H9 (cell line): ENCODE data around the gene OAF. TPM values are rescaled to one million over a fixed set of nuclear protein-coding genes. Genes with fewer than 3 reads are reported as not detected.

Experiments
- DNase-seq: peaks from one replicate; pipeline ENCODE4 v3.0.0-alpha.2; 2017
- H2AFZ ChIP-seq: one replicate; pipeline ENCODE4 v1.6.1; 2013; ENCODE audit warnings: mild to moderate bottlenecking, low read length, control low read depth, moderate library complexity
- H2AK5ac ChIP-seq: 2 replicates; pipeline ENCODE4 v1.6.1; 2013; ENCODE audit warnings: low read length, control low read depth, mixed read lengths; ENCODE audit not compliant: insufficient read length
- H2BK120ac ChIP-seq: one replicate; pipeline ENCODE4 v1.6.1; 2013; ENCODE audit warnings: low read depth, mild to moderate bottlenecking, low read length, control low read depth, inconsistent platforms; ENCODE audit not compliant: poor library complexity, severe bottlenecking
- H2BK12ac ChIP-seq: 2 replicates; pipeline ENCODE4 v1.6.1; 2013; ENCODE audit warnings: low read length, control low read depth, mixed read lengths, low read depth; ENCODE audit not compliant: insufficient read length
- H2BK15ac ChIP-seq: 2 replicates; pipeline ENCODE4 v1.6.1; 2013; ENCODE audit warnings: low read depth, low read length, control low read depth
- H2BK20ac ChIP-seq: one replicate; pipeline ENCODE4 v1.6.1; 2013; ENCODE audit warnings: low read depth, mild to moderate bottlenecking, low read length, control low read depth, inconsistent platforms; ENCODE audit not compliant: poor library complexity, severe bottlenecking
- H2BK5ac ChIP-seq: 2 replicates; pipeline ENCODE4 v1.6.1; 2013; ENCODE audit warnings: low read length, control low read depth, mixed read lengths; ENCODE audit not compliant: insufficient read length
- H3K14ac ChIP-seq: 2 replicates; pipeline ENCODE4 v1.6.1; 2013; ENCODE audit warnings: low read length, control low read depth; ENCODE audit not compliant: insufficient read depth
- H3K18ac ChIP-seq: 2 replicates; pipeline ENCODE4 v1.6.1; 2013; ENCODE audit warnings: low read depth, mild to moderate bottlenecking, mixed read lengths, low read length, control low read depth; ENCODE audit not compliant: insufficient read length
- H3K23ac ChIP-seq: 2 replicates; pipeline ENCODE4 v1.6.1; 2013; ENCODE audit warnings: low read length, control low read depth, mixed read lengths, low read depth; ENCODE audit not compliant: insufficient read length
- H3K23me2 ChIP-seq: 2 replicates; pipeline ENCODE4 v1.6.1; 2013; ENCODE audit warnings: low read depth, mild to moderate bottlenecking, mixed read lengths, low read length, control low read depth; ENCODE audit not compliant: insufficient read length, poor library complexity, severe bottlenecking
- H3K27ac ChIP-seq: 2 replicates; pipeline ENCODE4 v1.5.1; 2013; ENCODE audit warnings: low read length, control low read depth, mixed read lengths, low read depth; ENCODE audit not compliant: insufficient read length
- H3K27me3 ChIP-seq: 2 replicates; pipeline ENCODE4 v1.6.1; 2013; ENCODE audit warnings: low read length, control low read depth, inconsistent platforms; ENCODE audit not compliant: insufficient read depth
- H3K4ac ChIP-seq: 2 replicates; pipeline ENCODE4 v1.6.1; 2013; ENCODE audit warnings: low read depth, mild to moderate bottlenecking, control low read depth, inconsistent platforms, low read length, moderate library complexity
- H3K4me1 ChIP-seq: 2 replicates; pipeline ENCODE4 v1.6.1; 2013; ENCODE audit warnings: low read length, control low read depth, inconsistent platforms; ENCODE audit not compliant: insufficient read depth
- H3K4me2 ChIP-seq: 2 replicates; pipeline ENCODE4 v1.6.1; 2013; ENCODE audit warnings: low read length, control low read depth, mixed read lengths; ENCODE audit not compliant: insufficient read length, insufficient read depth
- H3K56ac ChIP-seq: 2 replicates; pipeline ENCODE4 v1.6.1; 2013; ENCODE audit warnings: low read depth, mild to moderate bottlenecking, mixed read lengths, low read length, control low read depth; ENCODE audit not compliant: insufficient read length
- H3K79me1 ChIP-seq: 2 replicates; pipeline ENCODE4 v1.6.1; 2013; ENCODE audit warnings: low read depth, mild to moderate bottlenecking, moderate library complexity, low read length, control low read depth, inconsistent platforms; ENCODE audit not compliant: insufficient read depth, poor library complexity, severe bottlenecking
- H3K79me2 ChIP-seq: 2 replicates; pipeline ENCODE4 v1.6.1; 2013; ENCODE audit warnings: low read length, control low read depth, inconsistent platforms; ENCODE audit not compliant: insufficient read depth
- H3K9ac ChIP-seq: 2 replicates; pipeline ENCODE4 v1.6.1; 2013; ENCODE audit warnings: low read length, control low read depth, mixed read lengths; ENCODE audit not compliant: insufficient read length; ENCODE audit errors: extremely low read depth
- H3K9me3 ChIP-seq: one replicate; pipeline ENCODE4 v1.6.1; 2013; ENCODE audit warnings: low read depth, low read length, inconsistent platforms; ENCODE audit not compliant: control insufficient read depth
- H3T11ph ChIP-seq: one replicate; pipeline ENCODE4 v1.6.1; 2013; ENCODE audit warnings: mild to moderate bottlenecking, low read length, control low read depth, inconsistent platforms
- H4K20me1 ChIP-seq: one replicate; pipeline ENCODE4 v1.6.1; 2013; ENCODE audit not compliant: control insufficient read depth, insufficient read length, insufficient read depth
- H4K5ac ChIP-seq: 2 replicates; pipeline ENCODE4 v1.6.1; 2013; ENCODE audit warnings: low read depth, mild to moderate bottlenecking, mixed read lengths, low read length, control low read depth; ENCODE audit not compliant: insufficient read length
- H4K8ac ChIP-seq: replicated peaks from 2 replicates; pipeline ENCODE4 v1.6.1; 2013; ENCODE audit warnings: low read length, control low read depth, mixed read lengths, low read depth; ENCODE audit not compliant: insufficient read length
- H4K91ac ChIP-seq: 2 replicates; pipeline ENCODE4 v1.6.1; 2013; ENCODE audit warnings: low read depth, mild to moderate bottlenecking, moderate library complexity, mixed read lengths, low read length, control low read depth; ENCODE audit not compliant: insufficient read length
- H3K27ac Mint-ChIP-seq, 3 experiments: 2 replicates in 2 of 3; 3 replicates in 1 of 3; pipeline ENCODE4 v1.8.0; 2020 to 2021; ENCODE audit warnings: mixed read lengths in 3 of 3, mild to moderate bottlenecking in 1 of 3, moderate library complexity in 1 of 3
- H3K27me3 Mint-ChIP-seq: 2 replicates; pipeline ENCODE4 v1.8.0; 2021; ENCODE audit warnings: low read depth, mild to moderate bottlenecking, moderate library complexity, mixed read lengths
- H3K36me3 Mint-ChIP-seq, 3 experiments: 2 replicates in 2 of 3; 3 replicates in 1 of 3; pipeline ENCODE4 v1.8.0; 2020 to 2021; ENCODE audit warnings: low read depth in 3 of 3, mixed read lengths in 3 of 3; ENCODE audit not compliant: insufficient read depth in 1 of 3
- H3K4me1 Mint-ChIP-seq, 2 experiments: 2 replicates each; pipeline ENCODE4 v1.8.0; 2020; ENCODE audit warnings: mixed read lengths in 2 of 2
- H3K4me3 Mint-ChIP-seq, 2 experiments: 2 replicates in 1 of 2; 3 replicates in 1 of 2; pipeline ENCODE4 v1.8.0; 2020 to 2021; ENCODE audit warnings: mild to moderate bottlenecking in 2 of 2, mixed read lengths in 2 of 2, moderate library complexity in 1 of 2
- H3K9me3 Mint-ChIP-seq, 2 experiments: 2 replicates in 1 of 2; 3 replicates in 1 of 2; pipeline ENCODE4 v1.8.0; 2020; ENCODE audit warnings: mild to moderate bottlenecking in 2 of 2, mixed read lengths in 2 of 2, moderate library complexity in 1 of 2
- WGBS: extraction: QIAGEN DNeasy Blood & Tissue Kit; methylation state at CpG from one replicate; pipeline ENCODE4 v1.1.7; 2013; ENCODE audit warnings: missing lambda C conversion rate, low lambda C conversion rate, mixed read lengths; ENCODE audit not compliant: insufficient read length; ENCODE audit errors: extremely low coverage; 5-methylcytosine and 5-hydroxymethylcytosine counted together
- total RNA-seq: library from RNA; stranded (reverse); gene quantifications from 2 replicates; pipeline ENCODE4 v1.2.1, GENCODE V29; 2021
- TF ChIP-seq, protein P1 (sequence below): fragments of 200-600 bp; sonication (generic); conservative IDR thresholded peaks from 3 replicates; pipeline ENCODE4 v1.8.0; 2021; ENCODE audit warnings: antibody characterized with exemption, mild to moderate bottlenecking

The OAF gene
- total RNA-seq, 1 experiment from 2014 or later, result 1.1 TPM

DNA sequence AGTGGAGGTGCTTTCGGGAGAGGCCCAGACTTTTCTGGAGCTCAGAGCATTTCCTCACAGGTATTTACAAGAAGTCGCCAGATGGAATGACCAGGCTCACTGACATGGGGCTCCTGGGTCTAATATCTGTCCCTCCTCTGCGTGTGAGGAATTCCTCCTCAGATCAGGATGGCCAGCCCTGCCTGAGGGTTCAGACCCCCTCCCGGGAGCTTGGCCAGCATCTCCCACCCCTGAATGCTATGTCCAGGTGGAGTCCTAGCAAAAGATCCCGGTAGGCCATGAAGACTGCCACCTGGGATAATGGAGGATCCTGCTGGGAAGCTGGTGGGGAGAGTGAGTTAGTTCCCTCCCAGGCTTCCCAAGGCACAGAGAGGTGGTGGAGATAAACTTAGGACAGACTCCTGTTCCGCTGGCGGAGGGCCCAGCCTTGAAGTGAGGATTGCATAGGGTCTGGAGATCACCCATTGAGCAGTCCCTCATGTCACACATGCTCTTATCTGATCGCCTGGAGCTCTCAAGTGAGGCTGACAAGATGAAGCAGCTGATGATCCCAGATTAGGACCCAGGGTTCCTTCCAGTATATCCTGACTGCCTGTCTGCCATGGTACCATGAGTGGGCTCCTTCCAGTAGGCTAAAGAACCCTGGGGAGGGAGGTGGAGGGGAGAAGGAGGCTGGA, 5.7 kb downstream of the OAF start:
- H4K20me1 ChIP-seq, result no peaks in the 10 kb centered on the region
- Mint-ChIP-seq H3K4me3 (no peak overlapping the region), H3K9me3 (no peaks in the 10 kb centered on the region), H3K4me1 (peaks cover 35 to 50% of the 10 kb centered on the region in 2 experiments), H3K27me3 (peaks cover 99% of the 10 kb centered on the region), H3K36me3 (no peaks in the 10 kb centered on the region), H3K27ac (no peak overlapping the region; a peak in 1 of 7 replicates)
- H4K91ac ChIP-seq, result no peak overlapping the region
- H3K23ac ChIP-seq, result no peak overlapping the region
- no peaks in the 10 kb centered on the region for H3K79me2 ChIP-seq
- no CpG with 5 or more reads among the region's 8 CpGs for WGBS
- H3K79me1 ChIP-seq, result no peaks in the 10 kb centered on the region
- no peak overlapping the region for H2AK5ac ChIP-seq
- TF ChIP-seq, protein P1, sequence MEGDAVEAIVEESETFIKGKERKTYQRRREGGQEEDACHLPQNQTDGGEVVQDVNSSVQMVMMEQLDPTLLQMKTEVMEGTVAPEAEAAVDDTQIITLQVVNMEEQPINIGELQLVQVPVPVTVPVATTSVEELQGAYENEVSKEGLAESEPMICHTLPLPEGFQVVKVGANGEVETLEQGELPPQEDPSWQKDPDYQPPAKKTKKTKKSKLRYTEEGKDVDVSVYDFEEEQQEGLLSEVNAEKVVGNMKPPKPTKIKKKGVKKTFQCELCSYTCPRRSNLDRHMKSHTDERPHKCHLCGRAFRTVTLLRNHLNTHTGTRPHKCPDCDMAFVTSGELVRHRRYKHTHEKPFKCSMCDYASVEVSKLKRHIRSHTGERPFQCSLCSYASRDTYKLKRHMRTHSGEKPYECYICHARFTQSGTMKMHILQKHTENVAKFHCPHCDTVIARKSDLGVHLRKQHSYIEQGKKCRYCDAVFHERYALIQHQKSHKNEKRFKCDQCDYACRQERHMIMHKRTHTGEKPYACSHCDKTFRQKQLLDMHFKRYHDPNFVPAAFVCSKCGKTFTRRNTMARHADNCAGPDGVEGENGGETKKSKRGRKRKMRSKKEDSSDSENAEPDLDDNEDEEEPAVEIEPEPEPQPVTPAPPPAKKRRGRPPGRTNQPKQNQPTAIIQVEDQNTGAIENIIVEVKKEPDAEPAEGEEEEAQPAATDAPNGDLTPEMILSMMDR, result no peak
- H3K4ac ChIP-seq, result no peak overlapping the region
- no peak overlapping the region for H2BK5ac ChIP-seq
- peaks cover 47% of the 10 kb centered on the region for H3K27me3 ChIP-seq
- no peak overlapping the region for H2AFZ ChIP-seq
- H4K8ac ChIP-seq, result no peak overlapping the region
- no peak overlapping the region for H3K4me2 ChIP-seq
- H2BK15ac ChIP-seq, result no peak overlapping the region
- no peak overlapping the region for H2BK20ac ChIP-seq
- no peak overlapping the region for H3K27ac ChIP-seq
- DNase-seq, result no peak
- H3T11ph ChIP-seq, result no peak overlapping the region
- no peak overlapping the region for H3K9ac ChIP-seq
- no peak overlapping the region for H4K5ac ChIP-seq
- no peaks in the 10 kb centered on the region for H3K4me1 ChIP-seq
- H3K23me2 ChIP-seq, result peaks cover 1% of the 10 kb centered on the region
- no peak overlapping the region for H2BK120ac ChIP-seq
- H3K14ac ChIP-seq, result no peak overlapping the region
- H3K18ac ChIP-seq, result no peak overlapping the region
- H2BK12ac ChIP-seq, result no peak overlapping the region
- H3K9me3 ChIP-seq, result no peaks in the 10 kb centered on the region
- no peak overlapping the region for H3K56ac ChIP-seq
